PFSK-1 (cell line): ENCODE results near the gene NFATC3.

ENCODE experiments used
- FOXP2 ChIP-seq: optimal IDR thresholded peaks from 2 replicates; pipeline ENCODE3; 2011; ENCODE audit warnings: borderline replicate concordance, control low read depth, inconsistent platforms; ENCODE audit not compliant: insufficient read depth; ENCODE audit errors: extremely low read length, extremely low read depth
- POLR2AphosphoS5 ChIP-seq: IDR thresholded peaks from 2 replicates; pipeline ENCODE4 v1.6.1; 2012; ENCODE audit warnings: low read depth, mild to moderate bottlenecking, control low read depth, low read length, moderate library complexity
- REST ChIP-seq, 2 experiments: IDR thresholded peaks; 2 replicates each; pipeline versions ENCODE4 v1.6.1 to v1.8.0; 2011 to 2012; ENCODE audit warnings: low read depth in 2 of 2, low read length in 2 of 2, control low read depth in 1 of 2, inconsistent platforms in 1 of 2, mild to moderate bottlenecking in 1 of 2, moderate library complexity in 1 of 2; ENCODE audit not compliant: insufficient read depth in 1 of 2
- SIN3A ChIP-seq: IDR thresholded peaks from 2 replicates; pipeline ENCODE4 v1.6.1; 2012; ENCODE audit warnings: mild to moderate bottlenecking, low read length, moderate library complexity, borderline replicate concordance; ENCODE audit not compliant: insufficient read depth
- TAF1 ChIP-seq: IDR thresholded peaks from 2 replicates; pipeline ENCODE4 v1.6.1; 2012; ENCODE audit warnings: low read length, control low read depth, borderline replicate concordance; ENCODE audit not compliant: insufficient read depth

NFATC3 gene

DNA sequence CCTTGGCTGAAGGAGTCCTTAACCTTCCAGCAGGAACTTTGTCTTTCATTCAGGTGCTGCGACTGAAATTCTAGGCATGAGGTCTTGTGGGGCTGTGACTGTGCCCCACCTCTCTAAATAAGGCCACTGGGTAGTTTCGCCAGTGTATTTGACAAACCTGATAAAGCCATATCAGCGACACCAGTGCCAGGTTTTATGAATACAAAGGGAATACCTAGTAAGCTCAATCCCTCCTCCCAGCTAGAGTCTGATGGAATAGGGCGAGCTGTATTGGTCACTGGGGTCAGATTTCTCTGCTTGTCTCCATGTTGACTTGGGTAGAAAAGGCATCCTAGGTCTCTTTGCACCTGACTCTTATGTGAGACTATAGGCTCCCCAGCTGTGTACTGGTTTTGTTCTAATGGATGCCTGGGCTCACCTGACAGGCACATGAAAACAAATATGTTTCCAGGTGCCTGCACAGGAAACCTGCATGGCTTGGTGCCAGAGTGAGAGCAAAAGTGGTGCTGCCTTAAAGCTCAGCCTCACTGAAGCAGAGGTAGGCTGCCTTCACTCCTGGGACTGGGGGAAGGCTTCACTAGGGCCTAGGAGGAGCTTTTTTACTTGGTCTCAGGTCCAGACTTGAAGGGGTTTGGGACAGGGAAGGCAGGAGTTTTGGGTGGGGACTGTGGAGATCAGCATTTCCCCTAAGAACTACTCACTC is 187.5 kb downstream of the NFATC3 start:
- TF ChIP-seq SIN3A: no peak
- TF ChIP-seq TAF1: no peak
- no peak for TF ChIP-seq FOXP2

DNA sequence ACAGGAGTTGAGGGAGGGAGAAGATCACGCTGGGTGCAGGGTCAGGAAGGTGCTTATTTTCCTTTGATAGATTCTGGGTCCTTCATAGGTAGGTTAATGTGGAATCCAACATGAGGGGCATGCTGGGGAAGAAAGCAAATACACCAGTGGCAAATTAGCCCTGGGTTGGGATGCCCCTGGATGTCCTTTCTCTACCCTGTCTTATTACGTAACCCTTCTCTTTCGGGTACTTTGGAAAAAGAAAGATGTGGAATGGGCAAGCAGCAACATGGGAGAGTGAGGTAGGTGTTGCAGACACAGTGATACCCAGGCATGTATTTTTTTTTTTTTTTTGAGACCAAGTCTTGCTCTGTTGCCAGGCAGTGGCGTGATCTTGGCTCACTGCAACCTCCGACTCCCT is 188.3 kb downstream of the NFATC3 start:
- TF ChIP-seq SIN3A: no peak
- TF ChIP-seq TAF1: no peak
- TF ChIP-seq REST (IDR thresholded peaks at IDR 0.05; ENCODE audit: insufficient read depth in 1 of 2, low read depth in 2 of 2, low read length in 2 of 2): no peak
- no peak for TF ChIP-seq FOXP2
- no peak for TF ChIP-seq POLR2AphosphoS5

DNA sequence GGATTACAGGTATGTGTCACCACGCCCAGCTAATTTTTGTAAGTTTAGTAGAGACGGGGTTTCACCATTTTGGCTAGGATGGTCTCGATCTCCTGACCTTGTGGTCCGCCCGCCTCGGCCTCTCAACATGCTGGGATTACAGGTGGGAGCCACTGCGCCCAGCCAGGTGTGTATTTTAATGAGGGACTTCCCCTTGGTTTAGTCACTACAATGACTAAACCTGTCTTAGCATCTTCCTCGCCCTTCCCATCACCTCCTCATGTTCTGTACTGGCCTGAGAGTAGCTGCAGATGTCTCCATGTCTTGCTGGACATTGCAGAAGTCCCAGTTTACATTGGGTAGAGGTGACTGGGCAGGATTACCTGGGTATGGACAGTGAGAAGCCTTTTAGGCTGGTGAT is 188.7 kb downstream of the NFATC3 start:
- TF ChIP-seq REST (IDR thresholded peaks at IDR 0.05; ENCODE audit: insufficient read depth in 1 of 2, low read depth in 2 of 2, low read length in 2 of 2) (no peak), FOXP2 (no peak), POLR2AphosphoS5 (no peak), TAF1 (no peak), SIN3A (no peak)

GRCh38 chr16:68274441-68274840 is 189.3 kb downstream of the NFATC3 start:
- TF ChIP-seq FOXP2: no peak
- TF ChIP-seq REST (IDR thresholded peaks at IDR 0.05; ENCODE audit: insufficient read depth in 1 of 2, low read depth in 2 of 2, low read length in 2 of 2): no peak
- TF ChIP-seq TAF1: no peak
- TF ChIP-seq POLR2AphosphoS5: no peak
- TF ChIP-seq SIN3A: no peak

DNA sequence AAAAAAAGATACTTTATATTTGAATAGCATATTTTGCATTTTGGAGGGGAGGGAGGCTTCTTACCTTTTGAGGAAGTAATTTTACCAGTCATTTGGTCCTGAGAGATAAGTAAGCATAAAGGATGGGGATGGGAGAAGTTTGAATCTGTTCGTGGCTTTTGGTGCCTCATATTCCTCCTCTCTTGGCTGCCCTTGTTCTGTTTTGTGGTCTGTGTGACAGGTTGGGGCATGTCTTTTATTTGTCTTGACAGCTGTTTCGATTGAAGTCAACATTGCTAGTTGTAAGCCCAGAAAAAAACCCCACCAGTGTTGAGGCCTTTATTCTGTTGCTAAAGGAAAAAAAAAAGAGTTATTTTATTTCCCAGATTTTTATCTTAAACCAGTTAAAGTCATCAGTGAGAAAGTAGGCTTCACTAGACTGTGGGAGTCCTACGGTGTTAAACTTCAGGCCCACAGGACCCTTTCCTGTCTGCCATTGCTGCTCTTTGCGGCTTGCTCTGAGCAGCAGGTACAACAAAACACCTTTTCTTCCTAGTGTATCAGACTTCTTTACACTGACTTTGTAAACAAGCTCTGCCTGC is 190.5 kb downstream of the NFATC3 start:
- TF ChIP-seq POLR2AphosphoS5 (no peak), FOXP2 (no peak), SIN3A (no peak), REST (IDR thresholded peaks at IDR 0.05; ENCODE audit: insufficient read depth in 1 of 2, low read depth in 2 of 2, low read length in 2 of 2) (no peak), TAF1 (no peak)
